GM21360 (cell line): ENCODE data around the gene PKD1L1.

Experiments used
- ATAC-seq: cut with Tn5 transposase; IDR thresholded peaks from one replicate; pipeline ENCODE4 v1.9.1; 2021; ENCODE audit warnings: mild to moderate bottlenecking, moderate library complexity; ENCODE audit not compliant: unreplicated experiment

The PKD1L1 gene

DNA sequence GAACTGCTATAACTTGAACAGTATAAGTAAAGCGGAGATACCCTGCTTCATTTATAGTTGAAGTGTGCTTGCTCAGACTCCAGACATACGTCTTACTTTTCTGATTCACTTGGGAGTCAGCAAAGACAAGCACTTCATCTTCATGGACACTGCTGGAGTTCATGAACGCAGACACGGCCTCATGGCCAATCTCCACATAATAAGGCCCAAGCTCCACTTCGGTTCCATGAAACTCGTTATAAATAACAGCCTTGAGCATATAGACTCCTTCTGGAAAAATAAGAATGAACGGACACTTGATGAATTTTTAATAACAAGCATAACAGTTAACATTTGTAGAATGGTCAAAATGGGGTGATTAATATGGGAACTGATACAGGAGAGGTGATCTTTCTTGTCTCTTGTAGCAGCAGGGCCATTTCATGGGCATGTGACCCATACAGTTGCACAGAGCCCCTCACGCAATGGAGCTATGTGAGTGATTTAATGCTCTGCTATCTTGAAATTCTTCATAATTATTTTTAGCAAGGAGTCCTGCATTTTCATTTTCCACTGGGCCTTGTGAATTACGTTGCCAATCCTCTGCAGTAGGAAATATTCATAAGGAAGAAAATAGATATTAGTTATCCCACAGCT lies 40.2 kb downstream of the PKD1L1 start:
- no peak for ATAC-seq

DNA sequence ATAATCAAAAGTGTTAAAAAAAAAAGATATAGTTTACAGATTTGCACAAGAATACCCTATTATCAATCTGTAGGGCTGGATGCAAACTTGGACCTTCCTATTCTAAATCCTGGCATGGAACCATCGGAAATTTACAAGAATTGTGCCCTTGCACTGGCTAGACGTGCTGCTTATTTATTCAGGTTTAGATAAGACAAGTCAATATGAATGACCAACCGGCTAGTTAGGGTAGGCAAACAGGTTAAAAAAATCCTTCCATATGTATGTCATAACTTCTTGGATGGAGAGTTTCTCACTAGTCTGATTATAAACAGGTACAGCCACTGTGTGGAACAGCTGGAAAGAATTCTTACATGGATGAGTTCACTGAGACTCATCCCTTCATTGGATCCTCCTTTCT lies 41.4 kb downstream of the PKD1L1 start:
- no peak for ATAC-seq

GRCh38 chr7:47905076-47905920 lies 43.0 kb downstream of the PKD1L1 start:
- no peak for ATAC-seq

DNA sequence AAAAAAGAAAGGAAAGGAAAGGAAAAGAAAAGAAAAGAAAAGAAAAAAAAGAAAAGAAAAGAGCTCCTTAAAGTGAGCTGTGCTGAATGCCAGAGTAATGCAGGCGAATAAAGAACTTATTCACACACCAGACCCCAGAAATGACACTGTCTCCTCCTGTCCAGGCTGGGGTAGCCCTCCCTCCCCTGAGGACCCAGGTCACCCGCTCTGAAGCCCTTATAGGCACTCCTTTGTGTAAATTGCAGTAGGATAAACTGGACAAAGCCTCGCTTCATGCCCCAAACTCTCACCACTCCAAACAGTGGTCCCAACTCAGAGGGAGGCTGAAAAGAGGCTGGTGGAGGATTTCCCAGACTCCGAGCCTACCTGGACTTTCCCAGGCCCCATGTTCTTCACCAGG lies 46.3 kb downstream of the PKD1L1 start:
- ATAC-seq, result no peak

GRCh38 chr7:47901542-47901941 lies 46.7 kb downstream of the PKD1L1 start:
- no peak for ATAC-seq

- ATAC-seq, result no peak
Measured at GRCh38 chr7:47897831-47898230, 50.4 kb downstream of the PKD1L1 start.

GRCh38 chr7:47896809-47897423 lies 51.4 kb downstream of the PKD1L1 start:
- ATAC-seq, result no peak

GRCh38 chr7:47895026-47895425 lies 53.2 kb downstream of the PKD1L1 start:
- ATAC-seq, result no peak

GRCh38 chr7:47893721-47894365 lies 54.4 kb downstream of the PKD1L1 start:
- ATAC-seq, result no peak

- no peak for ATAC-seq
Measured at GRCh38 chr7:47893238-47893637, 55.0 kb downstream of the PKD1L1 start.

DNA sequence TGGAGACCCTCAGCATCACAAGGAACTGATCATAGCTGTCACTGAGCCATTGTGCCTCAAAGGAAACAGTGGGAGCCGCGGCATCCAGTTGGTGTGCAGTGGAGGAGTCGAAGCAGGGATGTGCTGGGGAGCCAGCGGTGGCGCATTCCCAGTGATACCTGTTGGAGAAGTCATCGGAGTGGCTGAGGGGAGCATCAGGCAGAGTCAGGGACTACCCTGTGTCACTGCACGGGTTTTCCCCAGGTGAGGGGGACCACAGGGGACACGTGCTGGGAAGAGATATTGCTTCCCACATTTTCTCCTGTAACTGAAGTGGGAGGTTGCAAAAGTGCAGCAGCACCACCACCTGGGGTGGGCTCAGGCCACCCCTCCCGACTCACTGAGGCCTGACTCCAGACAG lies 57.7 kb downstream of the PKD1L1 start:
- ATAC-seq, result no peak

DNA sequence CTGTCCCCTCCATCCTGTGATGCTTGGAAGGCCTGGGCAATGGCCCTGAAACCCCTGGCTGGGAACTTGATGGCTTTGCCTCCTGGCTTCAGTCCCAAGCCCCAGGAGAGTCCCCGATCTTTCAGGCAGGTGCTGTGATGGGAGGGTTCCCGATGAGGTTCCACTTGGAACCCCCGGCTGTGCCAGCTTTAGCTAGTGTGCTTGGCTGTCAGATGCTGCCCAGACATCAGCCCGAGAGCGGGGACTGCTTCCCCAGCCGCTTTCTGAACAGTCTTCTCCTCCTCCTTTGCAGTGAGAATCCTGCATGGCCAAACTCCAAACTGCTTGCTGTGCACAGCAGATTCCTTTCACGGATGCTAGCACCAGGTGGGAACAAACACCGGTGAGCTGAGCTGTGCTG lies 58.1 kb downstream of the PKD1L1 start:
- no peak for ATAC-seq

- no peak for ATAC-seq
Measured at GRCh38 chr7:47889723-47890122, 58.5 kb downstream of the PKD1L1 start.

DNA sequence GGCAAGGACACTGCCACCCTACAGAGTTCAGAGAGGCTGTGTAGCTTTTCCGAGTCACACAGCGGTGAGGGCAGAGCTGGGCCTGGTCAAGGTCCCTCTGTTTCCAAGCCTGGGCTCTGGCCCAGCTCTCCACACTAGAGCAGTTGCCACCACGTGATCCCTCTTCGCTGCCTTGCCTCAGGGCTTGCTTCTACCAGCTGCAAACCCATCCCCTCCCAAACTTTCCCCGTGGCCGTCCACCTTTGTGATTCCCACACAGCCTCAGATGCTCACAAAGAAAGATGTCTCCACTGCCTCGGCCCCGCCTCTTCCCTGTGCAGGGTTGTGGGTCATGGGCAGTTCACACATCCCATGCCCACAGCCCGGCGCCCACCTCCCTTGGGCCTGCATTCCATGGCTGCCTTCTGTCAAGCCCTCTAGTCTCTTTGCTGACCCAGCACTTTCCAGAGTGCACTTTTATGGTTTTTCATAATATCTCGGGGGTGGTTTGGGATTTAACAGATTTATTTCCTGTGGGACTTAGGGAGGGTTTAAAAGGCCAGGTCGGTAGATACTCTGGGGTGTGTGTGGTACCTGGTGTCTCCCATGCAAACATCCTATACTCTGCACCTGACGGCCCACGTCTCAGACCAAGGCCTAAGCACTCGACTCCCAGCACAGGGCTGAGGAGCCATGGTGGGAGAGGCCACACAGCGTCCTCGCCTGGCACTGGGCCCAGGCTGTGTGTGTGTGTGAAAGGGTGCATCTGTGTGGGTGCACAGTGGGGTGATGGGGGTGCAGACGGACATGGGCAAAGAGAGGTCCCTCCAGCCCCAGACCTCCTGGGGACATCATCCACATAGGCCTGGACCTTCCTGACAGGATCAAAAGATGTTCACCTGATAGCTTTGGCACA lies 59.6 kb downstream of the PKD1L1 start:
- ATAC-seq, result no peak

DNA sequence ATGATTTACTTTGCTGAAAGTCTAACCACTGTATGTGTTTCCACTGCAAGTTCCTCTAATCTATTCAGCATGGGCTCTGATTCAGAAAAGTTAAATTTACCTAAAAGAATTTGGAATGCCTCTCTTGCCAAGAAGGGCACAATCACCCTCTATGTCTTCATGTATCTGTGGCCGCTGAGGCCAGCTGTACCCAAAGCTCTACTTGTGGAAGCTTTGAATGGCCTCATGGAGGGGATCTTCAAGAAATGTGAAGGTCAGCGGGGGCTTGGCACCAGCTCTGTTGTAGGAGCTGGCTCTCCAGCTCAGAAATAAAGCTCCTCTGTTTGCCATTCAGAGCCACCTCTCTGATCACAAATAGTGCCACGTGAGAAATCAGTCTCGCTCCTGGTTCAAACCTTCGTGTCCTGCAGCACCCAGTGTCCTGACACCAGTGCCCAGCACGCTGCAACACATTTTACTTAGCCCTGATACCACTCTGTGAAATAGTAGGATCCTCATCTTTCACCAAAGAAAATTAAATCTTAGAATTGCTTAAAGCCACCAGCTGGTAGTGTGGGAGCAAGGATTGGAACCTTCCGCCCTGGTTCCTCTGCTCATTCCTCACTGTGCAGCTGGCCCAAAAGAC lies 61.1 kb downstream of the PKD1L1 start:
- no peak for ATAC-seq

- no peak for ATAC-seq
Measured at GRCh38 chr7:47885987-47886811, 62.1 kb downstream of the PKD1L1 start.

DNA sequence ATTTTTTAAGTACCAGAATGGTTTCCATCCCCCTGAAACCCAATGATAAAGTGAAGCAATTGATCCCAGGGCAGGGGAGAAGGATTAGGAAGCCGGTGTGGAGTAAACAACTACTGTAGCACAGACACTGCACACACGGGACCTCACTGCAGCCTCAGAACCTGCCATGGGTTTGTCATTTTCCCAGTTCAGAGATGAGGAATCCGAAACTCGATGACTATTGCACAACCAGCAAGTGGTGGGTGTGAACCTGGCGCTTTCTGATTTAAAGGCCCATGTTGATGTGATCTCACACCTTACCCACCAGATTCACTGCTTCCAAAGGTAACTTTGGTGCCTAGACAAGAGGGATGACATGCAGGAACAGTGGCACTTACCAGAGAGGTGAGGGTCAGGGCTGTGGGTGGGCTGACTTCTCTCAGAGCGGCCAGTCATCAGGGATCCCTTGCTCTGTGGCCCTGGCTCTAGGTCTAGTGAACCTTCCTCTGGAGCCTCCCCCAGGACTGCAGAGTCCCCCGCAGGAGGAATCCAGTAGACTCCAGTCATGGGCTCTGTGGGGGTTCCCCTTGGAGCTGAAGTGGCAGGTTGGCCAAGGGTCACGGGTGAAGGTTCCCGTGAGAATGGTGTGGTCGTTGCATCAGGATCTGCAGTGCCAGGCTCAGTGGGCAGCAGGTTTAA lies 62.8 kb downstream of the PKD1L1 start:
- no peak for ATAC-seq

- no peak for ATAC-seq
Measured at GRCh38 chr7:47884675-47885074, 63.6 kb downstream of the PKD1L1 start.

DNA sequence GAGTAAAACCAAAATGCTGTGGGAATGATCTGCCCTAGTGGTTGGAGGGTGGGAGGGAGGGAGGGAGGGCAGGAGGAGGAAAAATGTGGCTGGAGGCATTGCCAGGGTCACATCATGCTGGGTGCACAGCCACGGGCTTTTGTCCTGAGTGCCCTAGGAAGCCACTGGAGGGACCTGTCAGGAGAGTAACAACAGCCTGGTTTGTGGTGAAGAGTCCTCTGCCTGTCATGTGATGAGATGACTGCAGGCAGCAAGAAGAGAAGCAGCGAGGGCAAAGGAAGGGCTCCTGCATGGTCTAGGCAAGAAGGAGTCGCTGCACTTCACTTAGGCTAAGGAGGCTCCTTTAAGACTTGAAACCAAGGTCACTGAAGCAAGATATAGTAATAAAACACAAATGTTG lies 65.6 kb downstream of the PKD1L1 start:
- no peak for ATAC-seq
